AML-193 (cell line): ENCODE results near the gene SLC41A3.

Experiments used
- DNase-seq, 2 experiments: peaks; one replicate each; lab custom pipeline; 2025; lab: John Stamatoyannopoulos, UW

The SLC41A3 gene

GRCh38 chr3:126083913-126084767 lies at the start of gene SLC41A3:
Gene SLC41A3, minus strand, starts transcription at chr3:126084124. Its CDS starts 15,905 bp downstream, at chr3:126068219.
- peak; percentile 79 to 85 for DNase-seq

- no peak for DNase-seq
Measured at GRCh38 chr3:126133606-126134005, 49.7 kb upstream of the SLC41A3 start.

- no peak for DNase-seq
Measured at GRCh38 chr3:126132751-126133511, 49.0 kb upstream of the SLC41A3 start.

- DNase-seq, result no peak
Measured at GRCh38 chr3:126131881-126132750, 48.2 kb upstream of the SLC41A3 start.

GRCh38 chr3:126130981-126131745 lies 47.2 kb upstream of the SLC41A3 start:
- no peak for DNase-seq

GRCh38 chr3:126130081-126130855 lies 46.3 kb upstream of the SLC41A3 start:
- DNase-seq, result no peak

GRCh38 chr3:126129398-126129891 lies 45.5 kb upstream of the SLC41A3 start:
- no peak for DNase-seq

- DNase-seq, result no peak
Measured at GRCh38 chr3:126128504-126129397, 44.8 kb upstream of the SLC41A3 start.

GRCh38 chr3:126127904-126128303 lies 44.0 kb upstream of the SLC41A3 start:
- DNase-seq, result no peak

GRCh38 chr3:126127452-126127851 lies 43.5 kb upstream of the SLC41A3 start:
- DNase-seq, result no peak

- no peak for DNase-seq
Measured at GRCh38 chr3:126126811-126127431, 43.0 kb upstream of the SLC41A3 start.

GRCh38 chr3:126126286-126126685 lies 42.4 kb upstream of the SLC41A3 start:
- DNase-seq, result no peak

GRCh38 chr3:126125781-126126251 lies 41.9 kb upstream of the SLC41A3 start:
- DNase-seq, result no peak

- DNase-seq, result no peak
Measured at GRCh38 chr3:126125341-126125740, 41.4 kb upstream of the SLC41A3 start.

- DNase-seq, result no peak
Measured at GRCh38 chr3:126124896-126125295, 41.0 kb upstream of the SLC41A3 start.

GRCh38 chr3:126124148-126124868 lies 40.4 kb upstream of the SLC41A3 start:
- no peak for DNase-seq

- no peak for DNase-seq
Measured at GRCh38 chr3:126121632-126122031, 37.7 kb upstream of the SLC41A3 start.

- DNase-seq, result no peak
Measured at GRCh38 chr3:126121074-126121473, 37.1 kb upstream of the SLC41A3 start.
